ENCODE measurements around the gene HDC. TPM values are rescaled to one million over a fixed set of nuclear protein-coding genes. Genes with fewer than 3 reads are reported as not detected.

Gene HDC
- polyA plus RNA-seq, 3 donors, result 0.62 to 0.85 (median 0.83) TPM

- DNase-seq (ENCODE audit: low read depth in 3 of 3, low spot score in 2 of 3), result no peak
These were observed 8.2 kb downstream of the HDC start for GRCh38 chr15:50257332-50257731.

GRCh38 chr15:50256188-50257041 is 9.1 kb downstream of the HDC start:
- DNase-seq (ENCODE audit: low read depth in 3 of 3, low spot score in 2 of 3), result no peak

- no peak for DNase-seq (ENCODE audit: low read depth in 3 of 3, low spot score in 2 of 3)
These were observed 13.0 kb downstream of the HDC start for GRCh38 chr15:50252556-50252955.

DNA sequence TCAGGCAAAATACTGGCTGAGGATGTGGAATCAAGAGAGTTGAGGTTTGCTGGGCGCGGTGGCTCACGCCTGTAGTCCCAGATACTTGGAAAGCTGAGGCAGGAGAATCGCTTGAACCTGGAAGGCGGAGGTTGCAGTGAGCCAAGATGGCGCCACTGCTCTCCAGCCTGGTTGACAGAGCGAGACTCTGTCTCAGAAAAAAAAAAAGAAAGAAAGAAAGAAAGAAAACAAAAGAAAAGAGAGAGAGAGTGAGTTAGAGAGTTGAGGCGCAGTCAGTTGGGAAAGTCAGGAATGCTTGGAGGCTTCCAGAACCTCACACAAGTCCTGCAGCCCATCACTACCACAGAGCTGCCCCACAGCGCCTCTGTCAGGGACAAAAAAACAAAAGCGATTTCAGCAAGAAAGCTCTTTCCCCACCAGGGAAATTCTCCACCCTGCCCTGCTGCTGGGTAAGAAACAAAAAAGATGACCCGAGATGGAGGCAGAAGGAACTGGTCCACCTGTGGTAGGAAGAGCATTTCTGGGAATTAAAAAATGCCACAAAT is 13.8 kb downstream of the HDC start:
- no peak for DNase-seq (ENCODE audit: low read depth in 3 of 3, low spot score in 2 of 3)

- DNase-seq (ENCODE audit: low read depth in 3 of 3, low spot score in 2 of 3), result no peak
These were observed 14.6 kb downstream of the HDC start for GRCh38 chr15:50250760-50251394.

GRCh38 chr15:50249704-50250103 is 15.8 kb downstream of the HDC start:
- no peak for DNase-seq (ENCODE audit: low read depth in 3 of 3, low spot score in 2 of 3)

DNA sequence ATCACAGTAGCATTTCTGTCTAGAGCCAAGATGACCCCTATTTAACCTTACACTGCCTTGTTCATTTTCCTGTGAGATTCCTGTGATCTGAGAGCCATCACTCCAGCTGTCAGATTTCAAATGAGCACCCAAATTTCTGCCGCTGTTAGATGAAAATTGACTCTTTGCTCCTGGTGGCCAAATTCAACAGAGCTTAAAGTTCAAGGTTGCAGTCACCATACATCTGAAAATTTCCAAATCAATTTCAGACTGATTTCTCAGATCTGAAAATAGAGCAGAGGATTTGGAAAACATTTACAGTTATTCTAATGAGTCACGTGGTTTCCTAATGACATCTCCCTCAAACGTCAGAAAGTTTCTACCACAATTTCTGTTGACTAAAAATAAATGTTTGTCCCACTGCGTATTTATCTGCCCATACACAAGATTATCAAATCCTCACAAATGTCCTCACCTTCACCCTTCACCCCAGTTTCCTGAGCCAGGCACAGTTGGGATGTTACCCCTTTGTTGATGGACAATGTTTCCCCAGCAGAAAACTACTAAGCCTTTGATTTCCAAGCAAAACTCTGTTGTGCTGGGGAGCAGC is 16.4 kb downstream of the HDC start:
- no peak for DNase-seq (ENCODE audit: low read depth in 3 of 3, low spot score in 2 of 3)

- DNase-seq (ENCODE audit: low read depth in 3 of 3, low spot score in 2 of 3), result no peak
These were observed 17.5 kb downstream of the HDC start for GRCh38 chr15:50247819-50248655.

GRCh38 chr15:50246631-50247030 is 18.9 kb downstream of the HDC start:
- no peak for DNase-seq (ENCODE audit: low read depth in 3 of 3, low spot score in 2 of 3)

GRCh38 chr15:50244959-50245624 is 20.4 kb downstream of the HDC start:
- DNase-seq (ENCODE audit: low read depth in 3 of 3, low spot score in 2 of 3), result no peak

GRCh38 chr15:50244153-50244552 is 21.4 kb downstream of the HDC start:
- no peak for DNase-seq (ENCODE audit: low read depth in 3 of 3, low spot score in 2 of 3)

GRCh38 chr15:50241684-50242450 is 23.7 kb downstream of the HDC start:
- DNase-seq (ENCODE audit: low read depth in 3 of 3, low spot score in 2 of 3), result no peak

- no peak for DNase-seq (ENCODE audit: low read depth in 3 of 3, low spot score in 2 of 3)
These were observed 27.3 kb downstream of the HDC start for GRCh38 chr15:50238255-50238654.

GRCh38 chr15:50236433-50236832 is 29.1 kb downstream of the HDC start:
- no peak for DNase-seq (ENCODE audit: low read depth in 3 of 3, low spot score in 2 of 3)

- no peak for DNase-seq (ENCODE audit: low read depth in 3 of 3, low spot score in 2 of 3)
These were observed 29.7 kb downstream of the HDC start for GRCh38 chr15:50235794-50236193.

- DNase-seq (ENCODE audit: low read depth in 3 of 3, low spot score in 2 of 3), result no peak
These were observed 30.8 kb downstream of the HDC start for GRCh38 chr15:50234764-50235163.

- no peak for DNase-seq (ENCODE audit: low read depth in 3 of 3, low spot score in 2 of 3)
These were observed 32.3 kb downstream of the HDC start for GRCh38 chr15:50233192-50233736.

- no peak for DNase-seq (ENCODE audit: low read depth in 3 of 3, low spot score in 2 of 3)
These were observed 32.7 kb downstream of the HDC start for GRCh38 chr15:50232791-50233190.

GRCh38 chr15:50231761-50232160 is 33.8 kb downstream of the HDC start:
- no peak for DNase-seq (ENCODE audit: low read depth in 3 of 3, low spot score in 2 of 3)
